GM18858 (cell line): ENCODE results near the gene MYRFL.

Experiments
- ATAC-seq: cut with Tn5 transposase; IDR thresholded peaks from one replicate; pipeline ENCODE4 v1.9.1; 2021; ENCODE audit not compliant: unreplicated experiment

MYRFL gene

DNA sequence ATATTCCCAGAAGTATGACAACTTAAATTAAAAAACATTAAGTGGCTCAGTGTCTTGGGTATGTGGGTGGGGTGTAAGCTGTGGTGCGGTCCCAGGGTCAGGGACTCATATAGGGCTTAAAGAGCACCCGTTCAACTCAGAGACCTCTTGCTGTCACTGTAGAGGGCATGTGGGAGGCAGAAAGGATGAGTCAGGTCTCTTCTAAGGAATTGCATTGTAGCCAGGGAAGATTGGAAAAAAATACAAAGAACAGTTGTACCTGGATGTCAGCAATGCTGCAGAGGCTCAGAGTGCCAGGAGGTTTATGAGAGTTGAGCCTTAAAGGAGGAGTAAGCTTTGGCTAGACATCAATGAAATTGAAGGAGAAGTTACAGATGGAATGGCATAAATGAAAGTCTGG lies 104.1 kb downstream of the MYRFL start:
- ATAC-seq, result no peak

DNA sequence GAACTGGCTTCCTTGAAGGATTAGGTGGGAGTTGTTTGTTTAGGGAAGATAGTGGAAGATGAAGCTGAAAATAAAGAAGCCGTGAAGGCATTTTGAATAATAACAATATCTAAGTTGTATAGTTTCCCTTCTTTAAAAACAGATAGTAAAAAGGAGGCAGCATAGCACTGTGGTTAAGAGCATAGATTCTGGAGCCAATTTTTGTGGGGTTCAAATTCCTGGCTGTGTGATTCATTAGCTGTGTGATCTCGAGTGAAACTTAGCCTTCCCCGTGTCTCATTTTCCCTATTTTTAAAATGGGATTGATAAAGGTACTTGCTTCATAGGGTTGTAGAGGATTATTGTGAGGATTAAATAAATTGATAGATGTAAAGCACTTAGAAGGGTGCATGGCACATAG lies 104.5 kb downstream of the MYRFL start:
- ATAC-seq, result no peak

DNA sequence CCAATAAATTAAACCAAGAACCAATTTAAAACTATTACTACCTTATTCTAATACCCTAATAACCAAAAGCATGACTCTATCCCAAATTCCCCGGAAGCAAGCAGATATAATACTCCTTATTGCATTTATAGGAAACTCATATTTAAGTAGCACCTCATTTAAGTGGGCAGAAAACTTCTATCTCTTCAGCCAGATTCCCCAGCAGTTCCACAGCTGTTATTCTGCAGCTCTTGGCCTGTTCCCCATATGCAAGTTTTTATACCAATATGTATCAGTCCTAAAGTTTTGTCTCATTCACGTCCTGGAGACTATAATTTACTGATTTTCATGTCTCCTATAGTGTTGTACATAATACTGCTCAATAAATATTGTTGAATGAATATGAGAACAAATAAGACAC lies 106.5 kb downstream of the MYRFL start:
- ATAC-seq, result no peak

DNA sequence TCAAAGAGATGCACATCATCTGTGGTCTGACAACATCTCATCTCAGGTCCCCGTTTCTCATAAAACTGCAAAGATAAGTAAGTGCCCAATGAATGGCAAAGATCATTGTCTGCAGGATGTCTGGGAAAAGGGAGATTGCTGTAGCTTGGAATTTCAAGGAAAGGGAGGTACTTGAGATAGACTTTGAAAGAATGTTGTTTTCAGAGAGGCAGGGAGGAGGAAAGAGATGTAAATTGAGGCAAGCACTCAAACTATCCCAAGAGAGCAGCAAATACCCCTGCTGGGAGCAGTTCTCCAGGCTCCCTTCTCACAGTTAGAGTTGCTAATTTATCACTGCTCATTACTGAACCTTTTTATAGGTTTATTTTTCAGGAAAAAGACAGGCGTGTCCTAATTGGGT lies 107.1 kb downstream of the MYRFL start:
- no peak for ATAC-seq

DNA sequence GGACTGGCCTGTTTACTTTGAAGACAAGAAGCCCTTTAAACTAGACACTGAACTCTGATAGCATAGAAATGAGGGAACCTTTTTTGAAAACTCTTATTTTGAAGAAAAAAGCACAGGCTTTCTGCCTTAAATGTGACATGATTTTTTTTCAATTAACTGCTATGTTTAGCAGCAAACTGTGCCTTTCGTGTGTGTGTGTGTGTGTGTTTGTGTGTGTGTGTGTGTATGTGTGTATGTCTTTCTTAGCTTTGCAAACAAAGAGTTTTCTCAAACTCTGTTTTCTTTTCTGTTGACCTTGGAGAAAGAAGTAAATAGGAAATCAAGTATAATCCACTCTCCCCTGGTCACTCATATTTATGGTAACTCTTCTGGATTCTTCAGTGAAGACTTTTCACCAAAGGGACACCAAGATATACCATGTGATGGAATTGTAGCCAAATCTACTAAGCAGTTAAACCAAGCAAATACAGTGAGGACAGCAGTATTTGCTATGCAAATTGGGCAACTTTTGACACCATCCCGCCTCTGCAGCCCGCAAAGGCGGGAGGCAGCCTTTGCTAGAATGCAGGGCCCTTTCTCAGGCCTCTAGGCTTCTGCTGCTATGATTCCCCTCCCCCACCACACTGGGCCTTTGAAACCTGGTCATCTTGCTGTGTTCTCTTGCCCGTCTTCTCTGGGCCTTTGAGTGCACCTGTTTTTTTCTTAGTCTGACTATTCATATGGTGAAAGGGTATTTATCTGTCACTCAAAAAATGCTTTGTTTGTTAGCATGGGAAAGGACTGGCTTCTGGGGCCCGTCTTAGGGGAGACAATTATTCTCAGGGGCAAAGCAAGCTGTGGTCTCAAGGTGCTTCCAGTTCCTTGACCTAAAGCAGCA lies 107.9 kb downstream of the MYRFL start:
- ATAC-seq, result peak; percentile 63

DNA sequence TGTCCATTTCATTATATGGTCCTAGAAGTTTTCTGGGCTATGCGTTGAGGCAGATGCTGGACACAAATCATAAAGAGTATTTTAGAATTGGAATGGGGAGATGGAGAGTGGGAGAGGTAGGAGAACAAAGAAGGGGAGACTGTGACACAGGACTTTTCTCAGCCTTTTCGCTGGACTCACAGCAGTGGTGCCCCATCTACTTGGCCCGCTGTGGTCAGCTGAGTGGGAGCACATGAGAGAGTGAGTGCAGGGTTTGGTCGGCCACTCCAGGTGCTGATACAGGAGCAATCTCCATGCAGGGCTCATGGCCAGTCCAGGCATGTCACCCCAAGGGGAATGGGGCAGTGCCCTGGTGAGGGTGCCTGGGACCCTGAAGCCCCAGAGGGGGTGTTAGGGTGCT lies 109.0 kb downstream of the MYRFL start:
- no peak for ATAC-seq

DNA sequence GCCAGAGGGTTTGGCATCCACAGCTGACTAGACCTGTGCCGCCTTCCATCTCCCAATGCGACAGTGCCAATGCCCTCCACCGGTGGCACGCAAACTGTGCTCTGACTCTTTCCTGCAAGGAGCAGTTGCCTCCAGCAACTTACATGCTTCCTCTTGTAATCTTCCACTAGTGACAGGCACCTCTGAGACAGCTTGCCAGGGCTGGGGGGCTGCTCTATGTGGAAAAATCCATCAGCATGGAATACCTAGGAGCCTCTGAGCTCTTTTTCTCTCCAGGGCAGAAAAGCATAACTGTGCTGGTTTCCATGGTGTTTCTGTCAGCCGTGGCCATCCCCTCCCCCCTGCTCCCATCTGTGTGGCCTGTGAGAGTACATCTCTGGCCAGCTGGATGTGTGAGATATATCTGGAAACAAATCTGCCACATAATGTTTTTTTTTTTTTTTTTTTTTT lies 110.6 kb downstream of the MYRFL start:
- ATAC-seq, result no peak

DNA sequence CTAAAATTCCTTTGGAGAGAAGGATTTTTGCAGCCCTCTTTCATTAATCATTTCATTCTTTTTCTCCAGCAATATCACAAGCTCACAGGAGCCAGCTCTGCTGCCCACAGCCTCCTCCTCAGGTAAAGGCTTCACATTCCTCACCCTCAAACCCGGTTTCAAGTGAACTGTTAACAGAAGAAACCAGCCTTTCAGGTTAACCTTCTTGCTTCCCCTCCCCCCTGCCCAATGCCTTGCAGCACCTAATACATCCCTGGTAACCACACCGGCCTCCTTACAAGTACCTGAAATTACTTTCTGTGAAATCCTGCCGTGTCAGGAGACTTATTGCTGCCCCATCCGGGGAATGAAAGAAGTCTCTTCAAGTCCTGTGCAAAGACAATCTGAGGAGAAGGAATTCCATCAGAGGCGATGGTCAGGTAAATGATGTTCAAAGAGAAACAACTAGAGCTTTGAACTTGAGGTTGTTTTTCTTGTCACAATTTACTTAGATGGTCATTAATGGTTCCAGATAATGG lies 111.2 kb downstream of the MYRFL start:
- ATAC-seq, result no peak

DNA sequence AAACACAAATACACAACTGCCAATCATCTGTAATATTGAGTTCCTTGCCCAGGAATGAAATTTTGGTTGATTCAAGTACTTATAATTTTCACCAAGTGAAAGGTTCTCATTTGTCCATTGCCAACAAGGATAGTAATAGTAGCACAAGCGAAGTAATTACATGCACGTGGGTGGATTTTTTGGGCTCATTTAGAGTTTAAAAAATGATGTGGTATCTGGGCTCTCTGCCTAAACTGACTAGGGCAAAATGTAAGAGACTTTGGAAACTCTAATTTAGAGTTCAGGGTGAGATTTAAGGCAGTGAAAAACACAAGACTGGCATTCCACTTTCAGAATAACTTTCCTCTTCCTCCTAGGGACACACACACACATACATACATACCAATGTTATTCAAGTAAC lies 111.7 kb downstream of the MYRFL start:
- no peak for ATAC-seq

DNA sequence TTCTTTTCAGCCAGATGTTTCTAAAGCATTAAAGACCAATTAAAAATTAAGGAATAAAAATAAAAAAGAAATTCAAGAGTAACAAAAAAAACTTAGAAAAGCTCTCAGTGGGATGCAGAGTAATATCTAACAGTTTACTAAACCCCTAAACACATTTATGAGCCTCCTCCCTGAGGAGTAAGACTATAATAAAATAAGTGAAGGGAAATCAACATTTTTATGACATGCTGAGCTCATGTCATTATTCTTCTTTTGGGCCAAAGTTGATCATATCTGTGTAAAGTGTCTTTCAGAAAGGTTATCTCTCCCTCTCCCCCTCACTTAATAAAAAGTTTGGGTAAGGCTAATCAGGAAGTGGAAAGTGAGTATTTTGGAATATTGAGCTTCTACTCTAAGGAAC lies 122.1 kb downstream of the MYRFL start:
- ATAC-seq, result no peak

DNA sequence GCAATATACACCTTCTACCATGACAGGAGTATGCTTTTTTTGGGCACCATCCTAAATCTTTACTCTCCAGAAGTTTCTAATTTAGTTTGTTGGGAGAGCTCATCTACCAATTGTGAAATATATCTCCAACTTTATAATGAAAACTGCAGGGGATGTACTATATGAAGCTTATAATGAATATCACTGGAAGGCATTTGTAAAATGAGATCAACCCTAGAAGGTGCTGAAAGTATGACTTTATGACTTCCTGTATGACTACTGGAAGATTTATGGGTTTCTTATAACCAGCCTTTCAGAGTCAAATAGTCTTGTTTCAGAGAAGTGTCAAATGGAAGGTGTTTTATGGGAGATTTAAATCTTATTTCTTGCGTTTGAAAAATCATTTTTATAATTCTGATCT lies 122.9 kb downstream of the MYRFL start:
- no peak for ATAC-seq

DNA sequence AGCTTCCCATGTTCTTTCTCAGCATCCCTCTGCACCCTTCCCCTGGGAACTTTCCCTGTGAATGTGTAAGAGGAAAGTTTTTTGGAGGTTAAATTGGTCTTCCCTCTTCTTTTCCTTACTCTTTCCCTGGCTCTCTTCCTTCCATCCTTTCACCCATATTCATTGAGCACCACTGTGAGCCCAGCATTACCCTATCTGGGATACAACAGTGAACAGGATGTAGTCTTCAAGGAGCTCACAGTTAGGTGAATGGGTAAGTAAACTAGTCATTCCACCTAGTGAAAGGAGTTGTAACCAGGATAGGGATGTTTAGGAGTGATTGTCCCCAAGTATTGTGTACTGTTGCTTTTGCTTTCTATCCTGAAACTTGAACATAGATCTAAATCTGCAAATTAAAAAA lies 123.8 kb downstream of the MYRFL start:
- no peak for ATAC-seq

DNA sequence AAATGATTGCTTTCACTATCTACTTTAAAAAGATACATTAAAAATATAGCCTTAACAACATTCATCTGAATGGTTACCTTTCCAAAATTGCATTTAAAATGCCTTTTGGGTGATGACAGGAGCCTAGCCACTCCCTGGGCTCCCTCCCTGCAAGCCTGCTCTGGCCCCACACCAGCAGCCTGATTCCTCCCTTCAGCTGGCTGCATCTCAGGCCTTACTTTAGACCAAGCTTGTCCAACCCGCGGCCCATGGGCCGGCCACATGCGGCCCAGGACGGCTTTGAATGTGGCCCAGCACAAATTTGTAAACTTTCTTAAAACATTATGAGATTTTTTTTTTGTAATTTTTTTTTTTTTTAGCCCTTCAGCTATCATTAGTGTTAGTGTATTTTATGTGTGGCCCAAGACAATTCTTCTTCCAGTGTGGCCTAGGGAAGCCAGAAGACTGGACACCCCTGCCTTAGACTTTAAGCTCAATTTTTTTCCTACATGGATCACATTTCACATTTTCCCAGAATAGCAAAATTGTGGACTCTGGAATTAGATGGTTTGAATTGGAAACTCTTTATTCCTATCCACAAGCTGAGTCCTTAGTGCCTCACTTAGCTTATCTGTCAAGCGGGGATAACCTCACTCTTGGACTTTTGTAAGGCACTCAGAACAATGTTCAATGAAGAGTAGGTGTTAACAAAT lies 124.4 kb downstream of the MYRFL start:
- no peak for ATAC-seq

DNA sequence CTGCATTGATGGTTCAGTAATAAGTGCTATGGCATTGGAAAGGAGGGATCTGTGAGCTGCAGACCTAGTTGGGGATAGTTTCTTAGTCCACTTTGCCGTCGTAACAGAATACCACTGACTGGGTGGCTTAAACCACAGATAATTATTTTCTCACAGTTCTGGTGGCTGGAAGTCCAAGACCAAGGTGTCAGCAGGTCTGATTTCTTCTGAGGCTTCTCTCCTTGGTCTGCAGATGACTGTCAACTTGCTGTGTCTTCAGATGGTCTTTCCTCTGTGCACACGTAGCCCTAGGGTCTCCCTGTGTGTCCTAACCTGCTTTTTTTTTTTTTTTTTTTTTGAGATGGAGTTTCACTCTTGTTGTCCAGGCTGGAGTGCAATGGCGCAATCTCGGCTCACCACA lies 126.1 kb downstream of the MYRFL start:
- ATAC-seq, result no peak

DNA sequence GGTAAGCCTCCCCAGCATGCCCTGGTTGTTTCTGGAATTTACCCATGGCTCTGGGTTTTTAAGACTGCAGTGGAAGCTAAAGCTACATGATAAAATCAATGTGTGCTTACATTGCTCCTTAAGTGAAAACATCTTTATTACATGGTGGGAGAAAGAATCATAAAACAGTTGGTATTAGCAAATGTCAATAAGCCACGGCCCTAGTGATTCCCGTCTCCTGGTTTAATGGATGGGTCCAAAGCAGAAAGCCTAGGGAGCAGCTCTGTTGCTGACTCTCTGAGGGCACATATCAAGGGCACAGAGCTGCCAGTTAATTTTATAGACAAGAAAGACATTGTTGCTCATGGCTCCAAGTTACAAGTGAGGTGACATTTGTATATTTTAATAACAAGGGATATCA lies 127.9 kb downstream of the MYRFL start:
- no peak for ATAC-seq

DNA sequence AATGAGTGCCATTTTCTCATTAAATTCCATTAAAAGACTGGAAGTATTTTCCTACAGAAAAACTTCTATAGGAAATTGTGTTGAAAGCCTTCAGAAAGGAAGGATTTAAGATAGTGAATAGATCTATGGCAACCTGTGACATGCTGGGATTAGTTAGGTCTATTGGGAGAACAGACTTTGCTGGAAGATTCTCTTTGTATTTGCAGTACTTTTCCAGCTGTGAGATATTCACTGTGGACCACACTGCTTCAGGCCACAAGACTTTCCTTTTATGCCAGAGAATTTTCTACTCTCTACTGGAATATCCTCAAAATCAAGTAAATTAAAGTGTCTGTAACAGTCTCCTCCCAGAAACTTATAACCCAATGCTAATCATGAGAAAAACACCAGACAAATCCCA lies 136.2 kb downstream of the MYRFL start:
- no peak for ATAC-seq

DNA sequence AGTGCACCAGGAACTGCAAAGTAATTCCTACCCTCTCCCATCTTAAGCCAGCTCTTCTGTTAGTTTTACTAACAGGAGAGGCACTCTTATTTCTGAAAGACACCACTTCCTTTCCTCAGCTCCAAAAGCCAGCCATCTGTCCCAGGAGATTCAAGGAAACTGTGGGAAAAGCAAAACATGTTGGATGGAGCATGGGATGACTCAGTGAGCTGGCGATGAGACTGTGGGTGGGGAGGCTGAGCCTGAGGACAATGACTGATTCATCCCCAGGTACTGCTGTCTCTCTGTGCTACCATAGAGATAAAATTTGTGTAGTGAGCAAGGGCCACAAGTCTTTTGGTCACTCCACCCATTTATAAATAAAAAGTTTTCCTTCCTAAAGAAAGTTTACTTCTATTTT lies 141.4 kb downstream of the MYRFL start:
- no peak for ATAC-seq

DNA sequence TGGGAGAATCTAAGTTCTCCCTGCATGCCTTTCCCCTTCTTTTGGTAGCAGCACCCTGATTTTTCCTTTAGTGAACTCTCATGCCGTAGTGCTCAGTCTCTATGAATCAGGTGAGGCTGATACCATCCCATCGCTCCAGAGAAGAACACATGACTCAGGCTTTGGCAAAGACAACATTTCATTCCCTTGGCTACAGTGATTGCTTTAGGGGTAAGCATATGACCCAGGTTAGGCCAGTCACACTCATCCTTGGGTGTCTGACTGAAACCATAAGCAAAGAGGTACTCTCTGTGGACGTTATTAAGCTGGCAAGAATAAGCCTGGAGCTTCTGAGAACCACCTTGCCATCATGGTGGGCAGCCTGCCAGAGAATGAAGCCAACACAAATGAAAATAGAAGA lies 141.8 kb downstream of the MYRFL start:
- ATAC-seq, result no peak

DNA sequence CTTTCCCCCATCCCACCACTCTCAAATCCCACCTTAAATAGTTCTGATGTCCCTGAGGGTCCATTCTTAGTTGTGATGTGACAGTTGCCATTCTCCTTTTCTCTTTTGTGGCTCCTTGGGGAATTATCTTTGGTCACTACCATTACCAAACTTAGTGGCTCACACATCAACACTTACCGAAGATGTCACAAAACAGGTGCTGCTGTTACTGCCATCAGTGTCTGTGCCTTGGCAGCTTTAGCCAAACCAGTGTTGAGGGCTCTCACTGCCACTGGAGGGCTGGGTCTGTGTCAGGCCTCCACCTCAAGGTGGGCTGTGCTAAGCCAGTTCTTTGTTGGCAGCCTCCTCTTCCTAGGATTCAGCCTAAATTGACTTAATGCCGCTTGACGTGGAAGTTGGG lies 144.0 kb downstream of the MYRFL start:
- no peak for ATAC-seq

DNA sequence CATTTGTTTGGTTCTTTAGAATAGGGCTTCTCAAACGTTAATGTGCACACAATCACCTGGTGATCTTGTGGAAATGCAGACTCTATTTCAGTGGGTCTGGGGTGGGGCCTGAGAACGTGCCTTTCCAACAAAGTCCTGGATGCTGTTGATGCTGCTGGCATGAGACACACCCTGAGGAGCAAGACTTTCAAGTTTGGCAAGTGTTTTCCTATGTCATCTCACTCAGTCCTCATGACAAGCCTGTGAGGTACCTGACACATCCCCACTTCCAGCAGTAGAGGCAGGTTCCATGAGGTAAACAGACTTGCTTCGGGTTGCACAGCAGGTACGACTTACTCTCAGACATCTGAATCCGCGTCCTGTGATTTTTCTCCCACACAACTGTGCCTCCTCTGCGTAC lies 147.1 kb downstream of the MYRFL start:
- no peak for ATAC-seq

DNA sequence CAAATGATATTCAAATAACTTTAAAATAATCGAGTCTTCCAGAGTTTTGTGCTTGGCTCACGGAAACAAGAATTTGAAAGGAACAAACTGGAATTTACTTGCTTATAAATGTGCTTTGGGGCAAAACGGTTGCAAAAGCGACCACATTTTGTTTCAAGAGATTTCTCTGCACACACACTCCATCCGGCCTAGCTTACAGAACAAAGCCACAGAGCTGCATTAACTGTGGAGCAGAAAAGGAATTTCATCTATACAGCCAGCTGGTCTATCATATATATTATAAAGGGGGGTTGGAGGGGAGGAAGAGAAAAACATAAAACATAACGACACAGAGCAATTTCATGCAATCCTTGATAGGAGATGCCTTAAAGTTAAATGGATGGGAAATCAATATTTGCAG lies 153.0 kb downstream of the MYRFL start:
- ATAC-seq, result no peak

DNA sequence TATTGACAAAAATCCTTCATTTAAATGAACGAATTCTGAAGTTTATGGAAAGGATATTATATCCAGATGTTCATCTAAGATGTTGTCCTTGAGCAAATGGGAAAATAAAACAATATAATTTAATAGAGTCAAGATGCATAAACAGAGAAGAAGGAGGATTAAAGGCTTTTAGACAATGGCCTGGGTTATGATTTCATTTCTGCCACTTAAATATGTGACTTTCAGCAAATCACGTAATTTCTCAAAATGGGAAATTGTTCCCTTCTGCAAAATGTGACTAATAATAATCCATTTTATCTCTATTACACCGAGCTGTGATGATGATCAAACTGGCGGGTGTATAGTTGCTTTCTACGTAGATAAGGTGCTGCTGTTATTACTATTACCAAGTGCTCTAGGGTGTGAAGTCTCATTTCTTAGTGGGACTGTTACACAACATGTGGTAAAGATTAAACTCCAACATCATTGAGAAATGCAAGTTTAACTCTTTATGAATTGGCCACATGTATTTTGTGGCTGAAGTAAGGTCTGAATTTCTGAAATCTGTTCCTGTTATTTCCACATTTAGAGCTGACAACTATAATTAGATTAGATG lies 157.0 kb downstream of the MYRFL start:
- no peak for ATAC-seq
